Measurements from ENCODE around the gene FBXO24.

Gene FBXO24

GRCh38 chr7:100626530-100627237 is 40.6 kb downstream of the FBXO24 start (continued):
- TF ChIP-seq ZNF169 (tag by site-specific recombination; IDR thresholded peaks at IDR 0.05) (no peak), ZNF140 (tag by site-specific recombination; IDR thresholded peaks at IDR 0.05) (no peak), ZNF391 (tag by site-specific recombination; IDR thresholded peaks at IDR 0.05; ENCODE audit: borderline replicate concordance, low read depth) (no peak), BCL6B (tag by site-specific recombination; IDR thresholded peaks at IDR 0.05) (no peak), ZNF645 (tag by site-specific recombination; IDR thresholded peaks at IDR 0.05) (no peak), ZSCAN23 (tag by site-specific recombination; IDR thresholded peaks at IDR 0.05) (no peak), ZNF768 (tag by site-specific recombination; IDR thresholded peaks at IDR 0.05) (no peak), GLI4 (tag by site-specific recombination; IDR thresholded peaks at IDR 0.05) (no peak), KLF8 (tag by site-specific recombination; IDR thresholded peaks at IDR 0.05) (no peak), RBAK (tag by site-specific recombination; IDR thresholded peaks at IDR 0.05) (no peak), KLF17 (tag by site-specific recombination; IDR thresholded peaks at IDR 0.05) (no peak), ZNF404 (tag by site-specific recombination; IDR thresholded peaks at IDR 0.05) (no peak), KLF16 (tag by site-specific recombination; IDR thresholded peaks at IDR 0.05) (peak; percentile 49; the same call in 1 of the 2 replicates)

- H3K4me1 ChIP-seq (ENCODE audit: control insufficient read depth, insufficient read depth, low read length): no peaks in the 10 kb centered on the region
- CTCF ChIA-PET: interaction anchor here (1.5 kb wide), 1 partner anchor 158 kb away, joined by 4 read pairs; no protein-coding TSS in a partner anchor
Measured at GRCh38 chr7:100627238-100627549, 41.1 kb downstream of the FBXO24 start.

More at GRCh38 chr7:100627238-100627549, 41.1 kb downstream of the FBXO24 start:
- Histone ChIP-seq H3K36me3 (ENCODE audit: control insufficient read depth in 2 of 2, insufficient read depth in 1 of 2, low read length in 2 of 2) (no peaks in the 10 kb centered on the region), H3K9me3 (ENCODE audit: control insufficient read depth, insufficient read depth, low read depth, low read length) (no peaks in the 10 kb centered on the region), H3K4me3 (ENCODE audit: low read depth, low read length) (no peak overlapping the region), H3K27ac (ENCODE audit: extremely low read depth, low read depth, low read length) (no peak overlapping the region)
- POLR2A ChIA-PET: interaction anchor here (2.3 to 4.8 kb wide), 2 partner anchors 15 to 41 kb away, joined by 14 to 28 read pairs; partner anchors contain the start of genes FBXO24, LRCH4 and MOSPD3
- TF ChIP-seq PRDM4 (tag by site-specific recombination; IDR thresholded peaks at IDR 0.05): no peak
- no peak for TF ChIP-seq ELK4 (IDR thresholded peaks at IDR 0.05; ENCODE audit: borderline replicate concordance, low read depth, low read length)
- TF ChIP-seq ZBTB49 (tag by site-specific recombination; IDR thresholded peaks at IDR 0.05; ENCODE audit: low read depth): no peak
